Neural cell (in vitro differentiated cells): ENCODE measurements around the gene KIF13A. TPM values are rescaled to one million over a fixed set of nuclear protein-coding genes. Genes with fewer than 3 reads are reported as not detected.
"Not testable (repeated sequence)": the region's sequence is repeated elsewhere in the genome, so short reads cannot be mapped to it uniquely, and the experiment has no call there.

Source experiments
- H2AFZ ChIP-seq: fragments of 200-600, 300-800 bp; sonication (generic), shearing (Covaris generic); 2 replicates; pipeline ENCODE4 v1.6.0; 2014; ENCODE audit warnings: low read depth, mild to moderate bottlenecking, antibody characterized with exemption, low read length, moderate library complexity
- H3F3A ChIP-seq: fragments of 200-600 bp; shearing (Covaris generic); 2 replicates; pipeline ENCODE4 v1.6.1; 2016; ENCODE audit warnings: mild to moderate bottlenecking, moderate library complexity, mixed read lengths, antibody characterized with exemption, low read length; ENCODE audit not compliant: insufficient read depth, poor library complexity, severe bottlenecking
- H3K27ac ChIP-seq: fragments of 200-600, 300-800 bp; sonication (generic), shearing (Covaris generic); 2 replicates; pipeline ENCODE4 v1.5.1; 2014; ENCODE audit warnings: mild to moderate bottlenecking, low read length, moderate library complexity
- H3K27me3 ChIP-seq: fragments of 300-800, 200-600 bp; sonication (generic), shearing (Covaris generic); 2 replicates; pipeline ENCODE4 v1.6.0; 2014; ENCODE audit warnings: mild to moderate bottlenecking, low read depth, low read length, moderate library complexity; ENCODE audit not compliant: insufficient read depth
- H3K36me3 ChIP-seq: fragments of 300-800, 200-600 bp; sonication (generic), shearing (Covaris generic); 2 replicates; pipeline ENCODE4 v1.5.1; 2014; ENCODE audit warnings: mild to moderate bottlenecking, antibody characterized with exemption, low read length, moderate library complexity; ENCODE audit not compliant: insufficient read depth
- H3K4me2 ChIP-seq: fragments of 300-800, 200-600 bp; sonication (generic), shearing (Covaris generic); 2 replicates; pipeline ENCODE4 v1.6.0; 2014; ENCODE audit warnings: mild to moderate bottlenecking, low read length
- H3K4me3 ChIP-seq: fragments of 300-800, 200-600 bp; sonication (generic), shearing (Covaris generic); 2 replicates; pipeline ENCODE4 v1.5.1; 2014; ENCODE audit warnings: mild to moderate bottlenecking, low read length, moderate library complexity
- H3K79me2 ChIP-seq: fragments of 200-600 bp; shearing (Covaris generic); replicated peaks from 2 replicates; pipeline ENCODE4 v1.6.0; 2014; ENCODE audit warnings: mild to moderate bottlenecking, low read length, moderate library complexity; ENCODE audit not compliant: insufficient read depth
- H3K9ac ChIP-seq: fragments of 300-800, 200-600 bp; sonication (generic), shearing (Covaris generic); 2 replicates; pipeline ENCODE4 v1.6.1; 2016; ENCODE audit warnings: mild to moderate bottlenecking, low read length, mixed read lengths
- H3K9me2 ChIP-seq: fragments of 200-600 bp; shearing (Covaris generic); 2 replicates; pipeline ENCODE4 v1.6.1; 2016; ENCODE audit warnings: mild to moderate bottlenecking, low read length, mixed read lengths; ENCODE audit not compliant: insufficient read depth
- H3K9me3 ChIP-seq: fragments of 200-600, 300-800 bp; sonication (generic), shearing (Covaris generic); 2 replicates; pipeline ENCODE4 v1.6.1; 2016; ENCODE audit warnings: mild to moderate bottlenecking, mixed run types, low read length, moderate library complexity, mixed read lengths
- H4K20me1 ChIP-seq: fragments of 200-600 bp; shearing (Covaris generic); 2 replicates; pipeline ENCODE4 v1.6.1; 2016; ENCODE audit warnings: mild to moderate bottlenecking, mixed run types; ENCODE audit not compliant: insufficient read depth
- CTCF ChIP-seq: fragments of 450-650 bp; IDR thresholded peaks from 2 replicates; pipeline ENCODE4 v1.5.1; 2014; ENCODE audit warnings: antibody characterized with exemption, mild to moderate bottlenecking, moderate library complexity; ENCODE audit not compliant: poor library complexity, severe bottlenecking
- EP300 ChIP-seq: fragments of 450-650 bp; conservative IDR thresholded peaks from 2 replicates; pipeline ENCODE4 v1.6.1; 2014; ENCODE audit warnings: antibody characterized with exemption, mild to moderate bottlenecking, moderate library complexity; ENCODE audit not compliant: poor library complexity, severe bottlenecking
- EZH2 ChIP-seq: fragments of 200-600, 300-800 bp; shearing (Covaris generic), sonication (generic); IDR thresholded peaks from 2 replicates; pipeline ENCODE4 v1.6.1; 2014; ENCODE audit warnings: antibody characterized with exemption, low read length, borderline replicate concordance, mild to moderate bottlenecking; ENCODE audit not compliant: insufficient read depth, poor library complexity, severe bottlenecking
- MXI1 ChIP-seq: fragments of 450-650 bp; conservative IDR thresholded peaks from 2 replicates; pipeline ENCODE4 v1.6.1; 2014; ENCODE audit warnings: antibody characterized with exemption, mild to moderate bottlenecking; ENCODE audit not compliant: poor library complexity, severe bottlenecking
- POLR2AphosphoS5 ChIP-seq: IDR thresholded peaks from 2 replicates; pipeline ENCODE4 v1.6.1; 2012
- RAD21 ChIP-seq: fragments of 450-650 bp; conservative IDR thresholded peaks from 2 replicates; pipeline ENCODE4 v1.6.1; 2014; ENCODE audit warnings: antibody characterized with exemption, mild to moderate bottlenecking, moderate library complexity
- REST ChIP-seq: IDR thresholded peaks from 2 replicates; pipeline ENCODE4 v1.6.1; 2012; ENCODE audit warnings: borderline replicate concordance
- SMC3 ChIP-seq: fragments of 450-650 bp; conservative IDR thresholded peaks from 2 replicates; pipeline ENCODE4 v1.6.1; 2014; ENCODE audit warnings: antibody characterized with exemption, mild to moderate bottlenecking, moderate library complexity; ENCODE audit not compliant: poor library complexity
- TAF1 ChIP-seq: IDR thresholded peaks from 2 replicates; pipeline ENCODE4 v1.6.1; 2012; ENCODE audit warnings: low read depth
- polyA plus RNA-seq: library from polyadenylated mRNA; depleted of rRNA; stranded (reverse); fragments of >200 nt; gene quantifications from 2 replicates; pipeline ENCODE4 v1.2.3, GENCODE V29; 2014

Gene KIF13A
- polyA plus RNA-seq, 1 donor from 2014 or later: 9.4 TPM

GRCh38 chr6:17912521-17912920 is 74.9 kb downstream of the KIF13A start:
- no peak overlapping the region for H3K27ac ChIP-seq

GRCh38 chr6:17911656-17912055 is 75.8 kb downstream of the KIF13A start:
- H3K9me2 ChIP-seq, H3K9ac ChIP-seq, H4K20me1 ChIP-seq, H3K27me3 ChIP-seq, H2AFZ ChIP-seq, H3K4me3 ChIP-seq, H3K4me2 ChIP-seq, H3K27ac ChIP-seq, H3K9me3 ChIP-seq, H3K36me3 ChIP-seq, H3F3A ChIP-seq, H3K79me2 ChIP-seq: not testable (repeated sequence)

More at GRCh38 chr6:17912521-17912920, 74.9 kb downstream of the KIF13A start:
- Histone ChIP-seq H3K4me2 (no peak overlapping the region), H3K9ac (no peak overlapping the region), H3K79me2 (no peaks in the 10 kb centered on the region), H3K36me3 (no peaks in the 10 kb centered on the region), H3K4me3 (no peak overlapping the region), H2AFZ (no peak overlapping the region), H4K20me1 (no peaks in the 10 kb centered on the region), H3K9me3 (no peaks in the 10 kb centered on the region), H3F3A (no peaks in the 10 kb centered on the region), H3K9me2 (no peaks in the 10 kb centered on the region), H3K27me3 (no peaks in the 10 kb centered on the region)
- no peak for TF ChIP-seq REST
- no peak for TF ChIP-seq POLR2AphosphoS5
- no peak for TF ChIP-seq EZH2
- no peak for TF ChIP-seq SMC3
- no peak for TF ChIP-seq EP300
- TF ChIP-seq RAD21: no peak
- no peak for TF ChIP-seq MXI1
- no peak for TF ChIP-seq TAF1

GRCh38 chr6:17910189-17910588 is 77.2 kb downstream of the KIF13A start:
- Histone ChIP-seq H3K9ac (no peak overlapping the region), H3K79me2 (no peaks in the 10 kb centered on the region), H3K9me2 (no peaks in the 10 kb centered on the region), H3K9me3 (peaks cover 3% of the 10 kb centered on the region), H3K4me3 (no peak overlapping the region), H3K4me2 (no peak overlapping the region), H4K20me1 (no peaks in the 10 kb centered on the region), H3K36me3 (no peaks in the 10 kb centered on the region), H3K27me3 (no peaks in the 10 kb centered on the region), H3K27ac (no peak overlapping the region), H3F3A (no peaks in the 10 kb centered on the region), H2AFZ (no peak overlapping the region)
- TF ChIP-seq MXI1: no peak
- TF ChIP-seq CTCF: no peak
- TF ChIP-seq REST: no peak
- TF ChIP-seq EZH2: no peak
- no peak for TF ChIP-seq TAF1
- TF ChIP-seq RAD21: no peak
- no peak for TF ChIP-seq SMC3
- TF ChIP-seq EP300: no peak
- TF ChIP-seq POLR2AphosphoS5: no peak
